ENCODE data around the gene SNRPN.
"Not testable (repeated sequence)": the region's sequence is repeated elsewhere in the genome, so short reads cannot be mapped to it uniquely, and the experiment has no call there.

- not testable (repeated sequence) for TF ChIP-seq POLR2A, POLR2AphosphoS5, CTCF (IDR thresholded peaks at IDR 0.05)
Observed at GRCh38 chr15:24972707-24973106, 17.9 kb downstream of the SNRPN start.

Measured in stomach (tissue), 4 donors.